Ishikawa (cell line): Measurements from ENCODE around the gene MTMR1.

ENCODE experiments used
- CEBPB ChIP-seq: IDR thresholded peaks from 2 replicates; pipeline ENCODE4 v1.6.1; 2012
- CREB1 ChIP-seq: IDR thresholded peaks from 2 replicates; pipeline ENCODE4 v1.6.1; 2012; ENCODE audit warnings: low read depth
- EGR1 ChIP-seq: IDR thresholded peaks from 2 replicates; pipeline ENCODE4 v1.6.1; 2012
- EP300 ChIP-seq: IDR thresholded peaks from 2 replicates; pipeline ENCODE4 v1.6.1; 2012; ENCODE audit warnings: borderline replicate concordance
- FOXM1 ChIP-seq: IDR thresholded peaks from 2 replicates; pipeline ENCODE4 v1.6.1; 2012; ENCODE audit warnings: low read depth, borderline replicate concordance
- NFIC ChIP-seq: IDR thresholded peaks from 2 replicates; pipeline ENCODE4 v1.6.1; 2012
- RAD21 ChIP-seq: IDR thresholded peaks from 2 replicates; pipeline ENCODE4 v1.6.1; 2012; ENCODE audit warnings: low read depth
- TAF1 ChIP-seq: IDR thresholded peaks from 2 replicates; pipeline ENCODE4 v1.6.1; 2012; ENCODE audit warnings: low read depth, mild to moderate bottlenecking
- TCF12 ChIP-seq: IDR thresholded peaks from 2 replicates; pipeline ENCODE4 v1.6.1; 2012; ENCODE audit warnings: low read depth
- TEAD4 ChIP-seq: IDR thresholded peaks from 2 replicates; pipeline ENCODE4 v1.6.1; 2012
- YY1 ChIP-seq: IDR thresholded peaks from 2 replicates; pipeline ENCODE4 v1.6.1; 2012; ENCODE audit warnings: low read depth
- ZBTB7A ChIP-seq: IDR thresholded peaks from 2 replicates; pipeline ENCODE4 v1.6.1; 2012; ENCODE audit warnings: low read depth
- TF ChIP-seq, protein P1 (sequence below): IDR thresholded peaks from 2 replicates; pipeline ENCODE4 v1.6.1; 2012
- TF ChIP-seq, protein P2 (sequence below): IDR thresholded peaks from 2 replicates; pipeline ENCODE4 v1.6.1; 2012
- TF ChIP-seq, protein P3 (sequence below): IDR thresholded peaks from 2 replicates; pipeline ENCODE4 v1.6.1; 2012; ENCODE audit warnings: low read depth, mild to moderate bottlenecking

The MTMR1 gene

DNA sequence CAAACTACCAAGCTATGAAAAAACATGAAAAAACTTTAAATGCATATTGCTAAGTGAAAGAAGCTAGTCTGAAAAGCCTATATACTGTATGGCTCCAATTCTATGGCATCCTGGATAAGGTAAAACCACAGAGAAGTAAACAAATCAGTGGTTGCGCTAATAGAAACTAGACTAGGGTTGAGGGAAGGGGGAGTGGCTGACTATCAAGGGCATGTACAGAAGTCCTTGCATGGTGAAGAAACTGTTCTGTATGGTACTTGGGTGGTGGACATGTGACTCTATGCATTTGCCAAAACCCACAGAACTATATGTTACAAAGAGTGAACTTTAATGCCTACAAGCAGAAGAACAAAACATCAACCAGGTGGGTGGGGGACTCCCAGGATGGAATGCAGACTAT, 96.8 kb downstream of the MTMR1 start:
- TF ChIP-seq CREB1, result no peak

DNA sequence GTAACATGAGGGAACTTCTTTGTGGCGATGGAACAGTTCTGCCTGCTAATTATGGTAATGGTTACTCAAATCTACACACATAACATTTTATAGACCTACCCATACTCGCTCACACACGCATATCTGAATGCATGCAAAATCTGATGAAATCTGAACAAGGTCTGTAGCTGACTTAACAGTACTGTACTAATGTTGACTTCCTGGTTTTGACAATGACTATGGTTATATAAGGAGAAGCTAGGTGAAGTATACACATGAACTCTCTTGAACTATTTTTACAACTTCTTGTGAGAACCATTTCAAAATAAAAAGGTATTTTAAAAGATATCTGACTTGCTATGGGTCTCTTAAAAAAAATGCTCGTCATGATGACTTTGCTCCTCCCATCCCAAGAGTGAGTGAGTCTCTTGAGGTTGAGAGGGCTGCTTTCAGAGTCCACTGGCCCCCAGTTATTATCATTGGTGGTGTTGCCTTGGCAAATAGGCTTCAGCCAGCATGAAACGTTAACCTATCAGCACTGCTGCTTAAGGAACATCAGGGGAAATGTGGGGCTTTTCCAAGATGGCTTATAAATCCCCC, 99.8 kb downstream of the MTMR1 start:
- no peak for TF ChIP-seq TCF12
- no peak for TF ChIP-seq ZBTB7A
- no peak for TF ChIP-seq CREB1
- TF ChIP-seq EP300, result no peak
- TF ChIP-seq, protein P1, sequence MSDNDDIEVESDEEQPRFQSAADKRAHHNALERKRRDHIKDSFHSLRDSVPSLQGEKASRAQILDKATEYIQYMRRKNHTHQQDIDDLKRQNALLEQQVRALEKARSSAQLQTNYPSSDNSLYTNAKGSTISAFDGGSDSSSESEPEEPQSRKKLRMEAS, result no peak
- no peak for TF ChIP-seq CEBPB
- no peak for TF ChIP-seq YY1
- no peak for TF ChIP-seq TAF1
- no peak for TF ChIP-seq FOXM1
- TF ChIP-seq RAD21, result no peak
- no peak for TF ChIP-seq TEAD4
- TF ChIP-seq, protein P2, sequence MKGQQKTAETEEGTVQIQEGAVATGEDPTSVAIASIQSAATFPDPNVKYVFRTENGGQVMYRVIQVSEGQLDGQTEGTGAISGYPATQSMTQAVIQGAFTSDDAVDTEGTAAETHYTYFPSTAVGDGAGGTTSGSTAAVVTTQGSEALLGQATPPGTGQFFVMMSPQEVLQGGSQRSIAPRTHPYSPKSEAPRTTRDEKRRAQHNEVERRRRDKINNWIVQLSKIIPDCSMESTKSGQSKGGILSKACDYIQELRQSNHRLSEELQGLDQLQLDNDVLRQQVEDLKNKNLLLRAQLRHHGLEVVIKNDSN, result no peak
- TF ChIP-seq EGR1, result no peak
- TF ChIP-seq, protein P3, sequence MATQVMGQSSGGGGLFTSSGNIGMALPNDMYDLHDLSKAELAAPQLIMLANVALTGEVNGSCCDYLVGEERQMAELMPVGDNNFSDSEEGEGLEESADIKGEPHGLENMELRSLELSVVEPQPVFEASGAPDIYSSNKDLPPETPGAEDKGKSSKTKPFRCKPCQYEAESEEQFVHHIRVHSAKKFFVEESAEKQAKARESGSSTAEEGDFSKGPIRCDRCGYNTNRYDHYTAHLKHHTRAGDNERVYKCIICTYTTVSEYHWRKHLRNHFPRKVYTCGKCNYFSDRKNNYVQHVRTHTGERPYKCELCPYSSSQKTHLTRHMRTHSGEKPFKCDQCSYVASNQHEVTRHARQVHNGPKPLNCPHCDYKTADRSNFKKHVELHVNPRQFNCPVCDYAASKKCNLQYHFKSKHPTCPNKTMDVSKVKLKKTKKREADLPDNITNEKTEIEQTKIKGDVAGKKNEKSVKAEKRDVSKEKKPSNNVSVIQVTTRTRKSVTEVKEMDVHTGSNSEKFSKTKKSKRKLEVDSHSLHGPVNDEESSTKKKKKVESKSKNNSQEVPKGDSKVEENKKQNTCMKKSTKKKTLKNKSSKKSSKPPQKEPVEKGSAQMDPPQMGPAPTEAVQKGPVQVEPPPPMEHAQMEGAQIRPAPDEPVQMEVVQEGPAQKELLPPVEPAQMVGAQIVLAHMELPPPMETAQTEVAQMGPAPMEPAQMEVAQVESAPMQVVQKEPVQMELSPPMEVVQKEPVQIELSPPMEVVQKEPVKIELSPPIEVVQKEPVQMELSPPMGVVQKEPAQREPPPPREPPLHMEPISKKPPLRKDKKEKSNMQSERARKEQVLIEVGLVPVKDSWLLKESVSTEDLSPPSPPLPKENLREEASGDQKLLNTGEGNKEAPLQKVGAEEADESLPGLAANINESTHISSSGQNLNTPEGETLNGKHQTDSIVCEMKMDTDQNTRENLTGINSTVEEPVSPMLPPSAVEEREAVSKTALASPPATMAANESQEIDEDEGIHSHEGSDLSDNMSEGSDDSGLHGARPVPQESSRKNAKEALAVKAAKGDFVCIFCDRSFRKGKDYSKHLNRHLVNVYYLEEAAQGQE, result no peak
- TF ChIP-seq NFIC, result no peak

DNA sequence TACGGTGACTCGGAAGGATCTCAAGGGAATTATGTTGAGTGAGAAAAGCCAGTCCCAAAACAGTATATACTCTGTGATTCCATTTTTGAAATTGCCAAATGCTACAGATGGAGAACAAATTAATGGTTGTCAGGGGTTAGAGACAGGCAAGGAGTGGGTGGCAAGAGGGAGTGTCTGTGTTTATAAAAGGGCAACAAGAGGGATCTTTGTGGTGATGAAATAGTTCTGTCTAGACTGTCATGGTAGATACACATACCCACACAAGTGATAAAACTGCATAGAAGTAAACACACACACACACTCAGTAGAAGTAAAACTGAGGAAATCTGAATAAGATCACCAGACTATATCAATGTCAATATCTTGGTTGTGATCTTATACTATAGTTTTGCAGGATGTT, 112.5 kb downstream of the MTMR1 start:
- TF ChIP-seq EP300, result no peak

DNA sequence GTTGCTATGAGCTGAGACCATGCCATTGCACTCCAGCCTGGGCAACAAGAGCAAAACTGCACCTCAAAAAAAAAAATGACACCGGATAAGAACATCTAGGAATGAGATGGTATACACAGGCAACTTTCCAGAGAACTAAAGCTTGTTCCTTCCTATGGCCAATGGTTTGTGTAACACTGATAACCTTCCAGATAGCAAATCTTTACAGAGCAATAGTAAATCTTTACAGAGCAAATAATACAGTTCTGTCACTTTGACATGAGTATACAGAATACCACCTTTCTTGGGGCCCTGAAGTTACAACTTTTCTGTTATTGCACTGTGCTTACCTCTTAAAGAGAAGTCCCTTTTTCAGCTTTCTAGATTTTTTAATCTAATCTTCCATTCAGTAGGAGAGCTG, 113.6 kb downstream of the MTMR1 start:
- TF ChIP-seq YY1 (no peak), RAD21 (no peak), CREB1 (no peak), NFIC (no peak), EGR1 (no peak)

DNA sequence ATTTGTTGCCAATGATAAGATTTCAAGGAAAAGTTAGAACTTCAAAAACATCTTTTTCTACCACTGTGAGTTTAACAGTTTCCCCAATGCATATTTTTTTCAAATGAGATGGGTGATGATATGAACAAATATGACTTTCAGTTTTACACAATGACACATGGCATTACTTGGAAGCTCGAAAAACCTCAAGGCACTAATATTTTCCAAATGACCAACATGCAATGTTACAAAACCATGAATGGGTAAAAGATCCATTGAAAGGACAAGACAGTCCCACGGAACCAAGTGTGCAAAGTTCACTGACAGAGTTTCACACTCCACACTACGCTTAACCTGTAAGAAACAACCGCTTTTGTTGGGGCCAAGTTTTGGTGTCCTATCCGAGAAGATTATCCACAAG, 120.7 kb downstream of the MTMR1 start:
- TF ChIP-seq, protein P2, result no peak
- no peak for TF ChIP-seq TAF1
- no peak for TF ChIP-seq CREB1
- TF ChIP-seq TCF12, result no peak
- TF ChIP-seq EGR1, result no peak
- TF ChIP-seq, protein P1, result no peak
- no peak for TF ChIP-seq NFIC
- TF ChIP-seq FOXM1, result no peak
- TF ChIP-seq EP300, result no peak
- TF ChIP-seq YY1, result no peak
- TF ChIP-seq TEAD4, result no peak
- TF ChIP-seq CEBPB, result no peak
